ENCODE measurements around the gene KRTAP6-1. TPM values are rescaled to one million over a fixed set of nuclear protein-coding genes. Genes with fewer than 3 reads are reported as not detected.

KRTAP6-1 gene
- total RNA-seq, 1 donor from 2014 or later, result not detected

DNA sequence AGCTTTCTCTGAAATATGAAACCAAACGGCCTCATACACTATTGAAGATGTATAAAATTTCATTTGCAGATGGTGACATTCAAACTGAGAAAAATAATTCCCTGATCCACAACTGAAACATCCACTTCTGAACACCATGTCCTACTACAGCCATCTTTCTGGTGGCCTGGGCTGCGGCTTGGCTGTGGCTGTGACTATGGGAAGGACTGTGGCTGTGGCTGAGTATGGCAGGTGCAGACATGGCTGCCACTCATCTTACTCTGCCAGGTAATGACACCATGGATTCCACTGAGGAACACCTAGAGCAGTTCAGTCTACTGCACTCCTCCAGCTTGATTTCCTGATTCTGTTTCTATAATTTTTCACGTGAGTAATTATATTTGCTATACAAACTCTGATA is 6.8 kb upstream of the KRTAP6-1 start, which contains the start of gene KRTAP20-4:
KRTAP20-4 (plus strand) TSS at position 106 of the 400 bp plus-strand sequence.
- ATAC-seq (ENCODE audit: low read depth) (no peak), DNase-seq (no peak)
- no peaks in the 10 kb centered on the region for H3K4me1 Mint-ChIP-seq
- intact Hi-C loops (cut with micrococcal nuclease), result loop anchor here (10.0 kb wide), 1 partner anchor 74 kb away; no protein-coding TSS in a partner anchor
- no peaks in the 10 kb centered on the region for H3K36me3 Mint-ChIP-seq (ENCODE audit: low read depth)
- H3K4me3 Mint-ChIP-seq, result no peak within 1 kb of the TSS
- H3K9me3 Mint-ChIP-seq, result peaks cover 10% of the 10 kb centered on the region
- TF ChIP-seq, protein P1, sequence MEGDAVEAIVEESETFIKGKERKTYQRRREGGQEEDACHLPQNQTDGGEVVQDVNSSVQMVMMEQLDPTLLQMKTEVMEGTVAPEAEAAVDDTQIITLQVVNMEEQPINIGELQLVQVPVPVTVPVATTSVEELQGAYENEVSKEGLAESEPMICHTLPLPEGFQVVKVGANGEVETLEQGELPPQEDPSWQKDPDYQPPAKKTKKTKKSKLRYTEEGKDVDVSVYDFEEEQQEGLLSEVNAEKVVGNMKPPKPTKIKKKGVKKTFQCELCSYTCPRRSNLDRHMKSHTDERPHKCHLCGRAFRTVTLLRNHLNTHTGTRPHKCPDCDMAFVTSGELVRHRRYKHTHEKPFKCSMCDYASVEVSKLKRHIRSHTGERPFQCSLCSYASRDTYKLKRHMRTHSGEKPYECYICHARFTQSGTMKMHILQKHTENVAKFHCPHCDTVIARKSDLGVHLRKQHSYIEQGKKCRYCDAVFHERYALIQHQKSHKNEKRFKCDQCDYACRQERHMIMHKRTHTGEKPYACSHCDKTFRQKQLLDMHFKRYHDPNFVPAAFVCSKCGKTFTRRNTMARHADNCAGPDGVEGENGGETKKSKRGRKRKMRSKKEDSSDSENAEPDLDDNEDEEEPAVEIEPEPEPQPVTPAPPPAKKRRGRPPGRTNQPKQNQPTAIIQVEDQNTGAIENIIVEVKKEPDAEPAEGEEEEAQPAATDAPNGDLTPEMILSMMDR (IDR thresholded peaks at IDR 0.05), result no peak
- H3K27ac Mint-ChIP-seq, result no peak within 1 kb of the TSS
- ChIA-PET CTCF (no interaction called here), POLR2A (no interaction called here)
- no peaks in the 10 kb centered on the region for H3K27me3 Mint-ChIP-seq

DNA sequence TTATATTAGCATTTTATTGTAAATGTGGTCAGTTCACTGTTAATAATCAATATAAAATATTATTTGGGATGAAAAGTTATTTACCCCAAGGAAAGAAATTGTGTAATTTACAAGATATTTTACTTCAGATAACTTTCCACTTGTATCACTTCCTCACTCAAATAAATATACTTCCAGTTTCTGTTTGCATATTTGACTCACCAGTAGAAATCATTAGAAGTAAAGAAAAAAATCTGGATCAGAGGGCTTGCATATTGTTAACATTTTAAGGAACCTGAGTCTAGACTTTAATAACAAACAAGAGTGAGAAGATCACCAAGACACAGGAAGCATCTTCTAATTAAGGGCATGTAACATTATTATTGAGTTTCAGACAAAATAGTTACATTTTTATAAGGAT is 6.3 kb upstream of the KRTAP6-1 start:
- Mint-ChIP-seq H3K4me1 (no peaks in the 10 kb centered on the region), H3K4me3 (no peak overlapping the region), H3K9me3 (peaks cover 12% of the 10 kb centered on the region), H3K27me3 (no peaks in the 10 kb centered on the region), H3K27ac (no peak overlapping the region), H3K36me3 (ENCODE audit: low read depth) (no peaks in the 10 kb centered on the region)
- DNase-seq (no peak), ATAC-seq (ENCODE audit: low read depth) (no peak)
- POLR2A ChIA-PET, result no interaction called here
- CTCF ChIA-PET, result no interaction called here
- intact Hi-C loops (cut with micrococcal nuclease), result loop anchor here (10.0 kb wide), 1 partner anchor 75 kb away; no protein-coding TSS in a partner anchor
- TF ChIP-seq, protein P1 (IDR thresholded peaks at IDR 0.05), result no peak

DNA sequence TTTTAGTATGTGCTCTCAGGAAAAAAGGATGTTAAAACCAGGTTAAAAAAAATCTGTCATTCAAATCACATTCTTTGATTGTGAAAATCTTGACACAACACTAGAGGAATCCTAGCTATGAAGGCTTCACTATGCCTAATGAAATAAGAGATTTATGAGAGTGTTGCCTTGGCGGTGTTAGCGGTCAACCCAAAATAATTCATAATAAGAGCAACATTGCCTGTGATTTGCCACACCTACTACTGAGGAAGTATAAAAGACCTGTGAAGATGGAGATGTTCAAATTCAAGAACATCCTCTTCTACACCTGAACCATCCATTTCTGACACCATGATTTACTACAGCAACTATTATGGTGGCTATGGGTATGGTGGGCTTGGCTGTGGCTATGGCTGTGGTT is 2.4 kb upstream of the KRTAP6-1 start, which contains the start of gene KRTAP20-1:
KRTAP20-1 (plus strand) TSS at position 301 of the 400 bp plus-strand sequence; CDS start at position 331, 30 bp downstream.
- H3K4me3 Mint-ChIP-seq, result no peak within 1 kb of the TSS
- DNase-seq (no peak), ATAC-seq (ENCODE audit: low read depth) (no peak)
- ChIA-PET CTCF (no interaction called here), POLR2A (no interaction called here)
- H3K36me3 Mint-ChIP-seq (ENCODE audit: low read depth), result no peaks in the 10 kb centered on the region
- no peaks in the 10 kb centered on the region for H3K27me3 Mint-ChIP-seq
- intact Hi-C loops (cut with micrococcal nuclease), result no loop called here
- no peaks in the 10 kb centered on the region for H3K4me1 Mint-ChIP-seq
- peaks cover 4% of the 10 kb centered on the region for H3K9me3 Mint-ChIP-seq
- H3K27ac Mint-ChIP-seq, result no peak within 1 kb of the TSS
- TF ChIP-seq, protein P1 (IDR thresholded peaks at IDR 0.05), result no peak

DNA sequence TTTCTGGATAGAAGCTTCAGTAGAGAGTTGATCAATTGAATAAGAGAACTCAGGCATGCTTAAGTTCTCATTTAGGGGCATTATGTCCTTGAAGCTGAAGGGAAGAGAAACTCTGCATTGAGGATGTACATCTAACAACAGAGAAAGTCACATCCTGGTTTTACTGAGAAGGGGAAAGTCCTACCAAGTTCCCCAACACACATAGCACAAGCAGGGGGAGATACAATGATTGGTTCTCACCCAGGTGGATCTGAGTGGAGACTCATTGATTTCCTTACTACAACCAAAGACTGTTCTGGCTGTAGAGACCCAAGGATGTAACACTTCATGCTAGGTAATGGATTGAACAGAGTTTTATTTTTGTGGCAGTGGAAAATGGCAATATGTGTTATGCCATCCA is 1.5 kb upstream of the KRTAP6-1 start:
- H3K27ac Mint-ChIP-seq, result no peak overlapping the region
- no peaks in the 10 kb centered on the region for H3K27me3 Mint-ChIP-seq
- ChIA-PET POLR2A (no interaction called here), CTCF (no interaction called here)
- H3K36me3 Mint-ChIP-seq (ENCODE audit: low read depth), result no peaks in the 10 kb centered on the region
- intact Hi-C loops (cut with micrococcal nuclease), result no loop called here
- peaks cover 7% of the 10 kb centered on the region for H3K9me3 Mint-ChIP-seq
- TF ChIP-seq, protein P1 (IDR thresholded peaks at IDR 0.05), result no peak
- DNase-seq (no peak), ATAC-seq (ENCODE audit: low read depth) (no peak)
- no peaks in the 10 kb centered on the region for H3K4me1 Mint-ChIP-seq
- no peak overlapping the region for H3K4me3 Mint-ChIP-seq

DNA sequence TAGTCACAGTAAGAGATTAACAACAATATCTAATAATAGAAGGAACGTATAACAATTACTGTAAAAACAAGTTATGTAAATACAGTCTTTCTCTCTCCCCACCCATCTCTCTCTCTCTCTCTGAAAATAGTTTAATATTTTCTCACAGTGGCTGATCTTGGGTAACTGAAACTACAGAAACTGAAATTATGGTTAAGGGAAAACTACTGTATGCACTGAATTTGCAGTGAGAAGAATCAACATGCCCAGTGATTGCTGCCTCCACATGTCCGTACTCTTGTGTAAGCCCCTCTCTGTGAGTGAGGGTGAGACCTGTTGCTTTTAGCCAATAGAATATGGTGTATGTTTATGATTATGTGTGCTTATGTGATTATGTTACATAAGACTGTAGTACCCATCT is 1.6 kb downstream of the KRTAP6-1 start:
- no peak overlapping the region for H3K4me3 Mint-ChIP-seq
- POLR2A ChIA-PET, result no interaction called here
- no peaks in the 10 kb centered on the region for H3K27me3 Mint-ChIP-seq
- no peak for DNase-seq
- intact Hi-C loops (cut with micrococcal nuclease), result no loop called here
- ATAC-seq (ENCODE audit: low read depth), result no peak
- H3K36me3 Mint-ChIP-seq (ENCODE audit: low read depth), result no peaks in the 10 kb centered on the region
- H3K9me3 Mint-ChIP-seq, result peaks cover 10% of the 10 kb centered on the region
- H3K27ac Mint-ChIP-seq, result no peak overlapping the region
- TF ChIP-seq, protein P1 (IDR thresholded peaks at IDR 0.05), result no peak
- CTCF ChIA-PET, result no interaction called here
- H3K4me1 Mint-ChIP-seq, result no peaks in the 10 kb centered on the region
